Erythroblast (primary cell): ENCODE measurements around the gene NUDT5.
"Not testable (repeated sequence)": the region's sequence is repeated elsewhere in the genome, so short reads cannot be mapped to it uniquely, and the experiment has no call there.

Experiments used
- DNase-seq, 2 experiments: peaks; one replicate each; lab custom pipeline; 2025; lab: John Stamatoyannopoulos, UW
- GATA1 ChIP-seq: IDR thresholded peaks from 2 replicates; pipeline ENCODE4 v1.6.1; 2011; ENCODE audit warnings: low read depth, mild to moderate bottlenecking, control low read depth, low read length, moderate library complexity
- POLR2A ChIP-seq: IDR thresholded peaks from 2 replicates; pipeline ENCODE4 v1.6.1; 2011; ENCODE audit warnings: mild to moderate bottlenecking, low read length

Gene NUDT5

DNA sequence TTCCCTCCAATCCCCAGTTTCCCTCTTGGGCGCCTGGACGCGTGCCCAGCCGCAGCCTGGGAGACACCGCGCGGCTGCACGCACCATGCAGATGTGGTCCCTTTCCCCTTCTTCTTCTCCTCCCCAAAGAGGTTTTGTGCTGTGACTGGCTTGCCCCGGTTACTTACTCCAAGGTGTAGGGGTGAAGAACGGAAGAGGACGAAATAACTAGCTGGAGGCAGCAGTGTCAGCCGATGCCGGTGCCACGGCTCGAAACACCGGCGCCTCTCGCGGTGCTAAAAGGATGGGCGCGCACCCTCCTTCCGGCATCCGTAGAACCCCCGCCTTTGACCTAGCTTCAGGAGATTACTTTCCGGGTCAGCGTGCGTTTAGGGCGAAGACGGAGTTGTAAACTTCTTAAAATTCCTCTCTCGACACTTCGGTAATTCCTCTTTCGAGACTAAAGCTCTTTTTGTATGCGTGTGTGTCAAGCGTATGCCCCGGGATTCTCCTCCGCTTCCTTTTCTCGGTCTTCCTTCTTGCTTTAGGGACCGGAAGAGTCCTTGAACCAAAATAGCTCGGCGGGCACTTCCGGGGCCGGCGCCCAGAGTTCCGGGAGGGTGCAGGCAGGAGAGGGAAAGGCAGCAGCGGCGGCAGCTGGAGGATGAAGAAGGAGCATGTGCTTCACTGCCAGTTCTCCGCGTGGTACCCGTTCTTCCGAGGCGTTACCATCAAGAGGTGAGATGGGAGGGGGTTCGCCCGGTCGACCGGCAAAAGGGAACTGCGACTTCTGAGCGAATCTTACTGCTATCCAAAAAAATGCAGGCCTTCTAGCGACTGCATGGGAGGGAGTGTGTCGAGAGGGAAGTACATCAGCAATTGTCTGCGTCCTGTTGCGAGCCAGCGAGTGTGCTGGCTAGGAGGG is at the start of gene NUDT5, which contains the start of gene CDC123:
NUDT5 (minus strand) TSS at position 289 of the 904 bp plus-strand sequence. CDS start 9,600 bp downstream, outside the sequence.
CDC123 (plus strand) TSS at position 586 of the 904 bp plus-strand sequence; CDS start at position 644, 58 bp downstream.
- TF ChIP-seq GATA1 = no peak
- TF ChIP-seq POLR2A = peak; percentile 71
- peak; percentile 91 to 94 for DNase-seq

DNA sequence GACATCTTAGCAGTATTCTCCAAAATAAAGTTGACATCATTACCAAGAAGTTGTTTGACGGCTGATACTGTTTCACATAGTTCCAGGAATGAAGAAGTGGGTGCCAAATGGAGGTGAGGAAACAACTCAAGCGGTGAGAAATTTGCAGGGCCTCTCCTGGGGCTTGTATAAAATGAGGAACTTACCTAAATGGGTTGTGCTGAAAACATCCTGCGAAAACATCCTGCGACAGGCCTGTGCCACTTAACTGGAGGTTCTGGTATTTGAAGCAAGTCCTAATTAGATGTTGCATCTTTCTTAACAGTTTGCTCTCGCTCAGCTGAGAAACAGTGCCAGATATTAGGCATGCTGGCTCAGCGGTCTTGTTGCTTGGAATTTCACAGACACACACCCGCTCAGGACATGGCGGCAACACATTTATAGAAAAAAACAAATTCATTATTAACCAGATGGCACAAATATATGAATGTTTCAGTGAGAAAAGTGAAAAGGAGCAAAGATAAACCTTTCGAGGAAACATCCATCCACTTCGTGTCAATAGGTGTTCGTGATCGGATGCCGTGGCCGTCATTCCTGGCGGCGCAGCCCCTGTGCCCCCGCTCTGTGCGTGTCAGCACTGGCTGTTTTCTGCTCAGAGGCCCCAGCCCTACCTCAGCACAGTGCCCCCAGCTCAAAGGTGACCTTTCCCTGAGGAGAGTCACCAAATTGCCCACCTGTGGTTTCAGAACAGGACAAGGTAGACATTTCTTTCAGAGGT is 48.4 kb upstream of the NUDT5 start:
- TF ChIP-seq POLR2A (no peak), GATA1 (no peak)
- no peak for DNase-seq

- DNase-seq = no peak
- TF ChIP-seq POLR2A (no peak), GATA1 (no peak)
These were observed 46.3 kb upstream of the NUDT5 start for GRCh38 chr10:12241810-12242529.

DNA sequence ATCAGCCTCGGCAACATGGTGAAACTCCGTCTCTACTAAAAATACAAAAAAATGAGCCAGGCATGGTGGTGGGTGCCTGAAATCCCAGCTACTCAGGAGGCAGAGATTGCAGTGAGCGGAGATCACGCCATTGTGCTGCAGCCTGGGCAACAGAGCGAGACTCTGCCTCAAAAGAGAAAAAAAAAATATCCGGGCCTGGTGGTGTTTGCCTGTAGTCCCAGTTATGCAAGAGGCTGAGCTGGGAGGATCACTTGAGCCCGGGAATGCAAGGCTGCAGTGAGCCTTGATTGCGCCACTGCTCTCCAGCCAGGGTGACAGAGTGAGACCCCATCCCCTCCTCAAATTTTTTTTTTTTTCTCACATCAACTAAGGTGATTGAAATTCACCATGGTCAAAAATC is 43.1 kb upstream of the NUDT5 start:
- TF ChIP-seq GATA1 (no peak), POLR2A (no peak)
- no peak for DNase-seq

- no peak for DNase-seq
- TF ChIP-seq GATA1 = no peak
- TF ChIP-seq POLR2A = no peak
These were observed 41.9 kb upstream of the NUDT5 start for GRCh38 chr10:12237265-12238220.

DNA sequence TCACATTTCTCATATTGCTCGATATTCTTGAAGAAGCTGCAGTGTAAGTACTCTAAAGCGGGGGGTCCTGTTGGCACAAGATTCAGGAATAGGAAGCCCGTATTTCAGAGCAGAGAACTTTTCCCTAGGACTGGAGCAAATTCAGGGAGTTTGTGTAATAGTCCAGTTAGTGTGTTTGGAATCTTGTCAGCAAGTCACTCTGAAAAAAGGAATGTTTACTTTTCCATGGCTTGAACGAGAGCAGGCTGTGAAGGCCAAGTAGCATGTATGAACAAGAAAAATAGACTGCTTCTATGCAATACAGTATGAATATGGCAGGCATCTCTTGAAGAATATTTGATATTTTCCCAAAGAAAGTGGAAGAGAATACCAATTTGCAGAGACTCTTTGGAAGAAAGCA is 40.1 kb upstream of the NUDT5 start:
- no peak for DNase-seq
- TF ChIP-seq POLR2A (no peak), GATA1 (no peak)

- TF ChIP-seq GATA1 (no peak), POLR2A (no peak)
- DNase-seq = no peak
These were observed 39.5 kb upstream of the NUDT5 start for GRCh38 chr10:12235116-12235694.

GRCh38 chr10:12234687-12235086 is 39.0 kb upstream of the NUDT5 start:
- DNase-seq = not testable (repeated sequence)

DNA sequence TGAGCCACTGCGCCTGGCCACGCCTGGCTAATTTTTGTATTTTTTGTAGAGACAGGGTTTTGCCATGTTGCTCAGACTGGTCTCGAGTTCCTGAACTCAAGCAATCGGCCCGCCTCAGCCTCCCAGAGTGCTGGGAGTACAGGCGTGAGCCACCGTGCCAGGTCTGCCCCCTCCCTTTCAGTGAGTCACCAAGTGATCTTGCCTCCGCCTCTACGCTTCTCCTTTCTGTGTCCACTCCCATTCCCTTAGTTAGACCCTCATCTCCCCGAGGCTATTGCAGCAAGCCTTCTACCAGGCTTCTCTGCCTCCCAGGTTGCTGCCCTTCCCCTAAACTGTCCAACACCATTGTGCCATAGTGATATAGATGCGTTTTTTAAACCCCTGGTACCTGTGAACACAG is 33.2 kb upstream of the NUDT5 start:
- DNase-seq = no peak
- TF ChIP-seq GATA1 (no peak), POLR2A (no peak)

GRCh38 chr10:12226438-12226837 is 30.7 kb upstream of the NUDT5 start:
- not testable (repeated sequence) for DNase-seq

DNA sequence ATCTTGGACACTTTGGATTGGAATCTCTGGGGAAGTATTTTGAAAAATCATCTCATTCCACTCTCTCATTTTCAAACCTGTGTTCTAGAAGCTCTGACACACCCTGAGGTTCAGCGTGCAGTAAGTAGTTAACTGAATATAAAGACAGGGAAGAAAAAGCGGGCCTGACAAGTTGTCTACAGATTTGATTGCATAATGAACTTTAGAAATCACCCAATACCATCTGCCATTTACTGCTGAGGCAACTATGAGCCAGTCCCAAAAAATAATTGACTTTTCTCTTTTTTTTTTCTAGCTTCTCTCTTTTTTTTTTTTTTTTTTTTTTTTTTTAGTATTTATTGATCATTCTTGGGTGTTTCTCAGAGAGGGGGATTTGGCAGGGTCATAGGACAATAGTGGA is 29.8 kb upstream of the NUDT5 start:
- no peak for DNase-seq
- TF ChIP-seq GATA1 (no peak), POLR2A (no peak)
